Erythroblast (primary cell): ENCODE measurements around the gene CHD2.

ENCODE experiments used
- GATA1 ChIP-seq: IDR thresholded peaks from 2 replicates; pipeline ENCODE4 v1.6.1; 2011; ENCODE audit warnings: low read depth, mild to moderate bottlenecking, control low read depth, low read length, moderate library complexity
- POLR2A ChIP-seq: IDR thresholded peaks from 2 replicates; pipeline ENCODE4 v1.6.1; 2011; ENCODE audit warnings: mild to moderate bottlenecking, low read length

DNA sequence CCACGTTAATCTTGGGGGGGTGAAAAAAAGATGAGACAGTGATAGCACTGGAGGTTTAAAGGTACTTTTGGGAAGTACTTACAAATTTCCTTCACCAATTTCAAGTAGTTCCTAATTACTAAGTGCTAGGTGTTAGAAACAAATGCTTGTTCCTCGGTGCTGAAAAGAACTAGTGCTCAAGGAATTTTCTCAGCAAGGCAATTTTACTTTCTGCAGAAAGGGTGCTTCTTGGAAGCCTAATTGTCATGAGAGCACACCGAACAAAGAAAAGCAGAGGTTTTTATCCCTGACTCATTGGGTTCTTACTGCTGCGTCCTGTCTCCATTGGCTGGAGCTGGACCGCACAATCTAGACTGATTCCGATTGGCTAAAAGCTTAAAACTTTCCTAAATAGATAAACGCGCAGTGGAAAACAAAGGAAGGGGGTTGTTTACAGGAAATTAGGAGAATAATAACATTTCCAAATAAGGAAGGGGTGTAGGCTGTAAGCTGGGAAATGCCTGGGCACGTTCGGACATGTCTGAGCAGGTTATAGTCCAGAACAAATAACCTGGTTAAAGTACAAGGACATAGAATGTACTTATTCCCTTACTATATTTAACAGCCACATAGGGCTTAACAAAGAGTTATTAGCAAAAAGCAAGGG lies 49.6 kb downstream of the CHD2 start:
- TF ChIP-seq POLR2A: no peak
- TF ChIP-seq GATA1: no peak
